ENCODE data around the gene SPECC1.

GRCh38 chr17:20191056-20191455 lies 181.9 kb downstream of the SPECC1 start:
- TF ChIP-seq CTCF (IDR thresholded peaks at IDR 0.05) (no peak), POLR2A (IDR thresholded peaks at IDR 0.05) (no peak)
